ENCODE results near the gene POLR3GL.

GRCh38 chr1:145951526-145951925 is 13.0 kb upstream of the POLR3GL start:
- TF ChIP-seq EZH2 (IDR thresholded peaks at IDR 0.05; ENCODE audit: insufficient read depth, poor library complexity, severe bottlenecking) (no peak), EZH2phosphoT487 (IDR thresholded peaks at IDR 0.05; ENCODE audit: insufficient read depth, low read depth) (no peak)

Data from GM23248 (cell line).